DMS114 treated with DMSO at 0.1 percent for 48 hours (cell line): ENCODE results near the gene WWOX.

Experiments used
- DNase-seq: peaks from one replicate; lab custom pipeline; 2025; ENCODE audit not compliant: unreplicated experiment; lab: John Stamatoyannopoulos, UW

Gene WWOX

DNA sequence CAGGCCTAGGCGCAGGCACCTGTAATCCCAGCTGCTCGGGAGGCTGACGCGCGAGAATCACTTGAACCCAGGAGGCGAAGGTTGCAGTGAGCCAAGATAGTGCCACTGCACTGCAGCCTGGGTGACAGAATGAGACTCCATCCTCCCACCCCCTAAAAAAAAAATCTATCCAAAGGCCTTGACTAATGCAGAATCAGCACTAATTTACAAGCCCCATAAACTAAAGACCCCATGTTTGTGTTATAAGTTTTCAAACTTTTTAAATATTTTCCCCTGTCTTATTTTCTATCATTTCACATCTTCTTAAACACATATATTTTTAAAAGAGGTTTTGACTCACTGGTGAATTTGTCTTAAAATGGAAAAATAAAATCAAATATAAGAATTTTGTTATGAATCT is 713.1 kb downstream of the WWOX start:
- no peak for DNase-seq

DNA sequence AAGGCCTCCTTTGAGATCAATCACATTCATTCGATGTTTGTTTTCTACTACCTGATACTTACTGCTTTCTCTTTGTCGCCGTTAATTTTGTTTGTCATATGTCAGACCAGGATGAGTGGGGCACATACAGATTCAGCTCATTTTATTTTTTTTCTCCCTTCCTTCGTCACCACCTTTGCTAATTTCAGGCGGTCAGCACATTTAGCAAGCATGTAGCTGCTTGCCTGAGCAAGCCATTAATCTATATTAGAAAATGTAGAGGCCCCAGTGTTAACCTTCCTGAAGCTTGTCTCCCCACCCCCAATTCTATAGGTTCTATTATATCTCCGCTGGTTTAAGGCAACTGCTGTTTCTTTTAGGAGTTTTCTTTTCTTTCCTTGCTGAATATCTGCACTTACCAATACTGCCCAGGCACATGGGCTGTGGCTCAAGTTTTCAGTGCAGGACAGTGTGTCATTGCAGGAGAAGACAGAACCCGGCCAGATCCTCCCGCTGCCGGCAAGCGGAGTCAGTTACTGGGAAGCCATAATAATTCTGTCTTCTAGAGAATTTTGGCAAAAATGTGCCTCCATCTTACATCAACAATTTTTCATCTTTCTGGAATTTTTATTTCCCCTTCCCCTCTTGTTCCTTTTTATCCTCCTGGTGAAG is 714.3 kb downstream of the WWOX start:
- DNase-seq = no peak

DNA sequence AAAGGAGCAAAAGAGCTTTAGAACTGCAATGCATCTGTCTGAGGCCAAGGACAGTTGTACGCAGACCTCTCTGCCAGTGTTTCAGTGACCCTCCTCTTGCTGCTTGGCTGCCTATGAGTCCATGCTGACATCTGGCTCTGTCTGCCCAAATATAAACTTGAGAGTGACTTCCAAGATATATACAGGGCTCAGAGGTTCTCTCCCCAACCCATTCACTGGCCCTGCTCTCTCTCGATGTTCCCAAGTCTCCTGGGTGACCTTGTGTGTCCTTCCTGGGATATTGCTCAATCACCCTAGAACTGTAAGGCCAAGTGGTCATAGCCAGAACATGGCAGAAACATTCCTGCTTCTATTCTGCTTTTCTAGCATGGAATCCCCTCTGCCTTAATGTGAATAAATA is 716.3 kb downstream of the WWOX start:
- DNase-seq = no peak

DNA sequence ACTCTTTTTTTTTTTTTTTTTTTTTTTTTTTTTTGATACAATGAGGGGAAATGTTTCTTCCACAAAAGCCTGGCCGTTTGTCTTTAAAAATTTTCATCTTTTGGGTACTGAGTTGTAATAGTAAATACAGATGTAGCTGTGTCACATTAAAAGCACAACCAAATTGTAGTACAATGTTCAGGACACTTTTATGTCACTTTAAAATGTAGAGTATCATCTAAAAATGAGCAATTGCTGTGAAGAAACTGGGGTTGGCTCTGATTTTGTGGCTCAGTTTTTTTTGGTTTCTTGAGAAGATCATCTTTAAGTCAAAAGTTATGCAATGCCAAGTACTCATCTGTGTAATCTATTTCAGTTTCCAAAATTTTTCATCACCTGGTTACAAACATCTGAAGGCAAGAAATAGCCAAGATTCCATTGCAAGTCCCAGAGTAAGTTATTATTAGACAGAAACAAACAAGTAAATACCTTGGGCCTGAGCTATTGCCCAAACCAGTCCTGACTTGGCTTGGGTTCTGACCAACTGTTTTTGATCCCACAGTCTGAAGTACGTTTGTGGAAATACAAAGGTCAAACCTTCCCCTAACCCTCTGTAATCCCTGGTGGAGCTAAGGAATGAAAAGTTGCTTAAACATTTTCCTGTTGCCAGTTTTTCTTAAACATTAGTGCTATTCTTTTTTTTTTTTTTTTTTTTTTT is 717.2 kb downstream of the WWOX start:
- no peak for DNase-seq

DNA sequence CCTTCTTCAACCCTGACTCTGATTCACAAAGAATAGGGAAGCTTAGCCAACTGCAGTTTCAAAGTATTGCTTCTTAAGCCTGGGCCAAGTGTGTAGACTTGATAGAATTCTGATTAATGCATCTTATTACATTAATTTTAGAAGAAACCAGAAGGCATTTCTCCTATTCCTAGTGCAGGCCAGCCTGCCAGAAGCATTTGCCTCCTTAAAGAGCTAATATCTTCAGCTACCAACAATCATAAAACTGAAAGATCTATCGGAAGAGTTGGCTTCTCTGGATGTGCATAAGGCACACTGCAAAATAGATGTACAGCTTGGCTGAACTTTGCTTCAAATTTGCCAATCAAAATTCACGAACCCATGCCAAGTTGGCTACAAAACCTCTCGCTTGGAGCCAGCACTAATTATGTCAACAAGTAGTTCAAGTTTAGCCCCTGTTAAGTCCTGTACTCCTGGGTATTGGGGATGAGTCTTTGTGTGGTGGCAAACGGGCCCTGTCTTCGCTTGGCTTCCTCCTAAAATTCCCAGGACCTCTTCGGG is 717.8 kb downstream of the WWOX start:
- DNase-seq = no peak

DNA sequence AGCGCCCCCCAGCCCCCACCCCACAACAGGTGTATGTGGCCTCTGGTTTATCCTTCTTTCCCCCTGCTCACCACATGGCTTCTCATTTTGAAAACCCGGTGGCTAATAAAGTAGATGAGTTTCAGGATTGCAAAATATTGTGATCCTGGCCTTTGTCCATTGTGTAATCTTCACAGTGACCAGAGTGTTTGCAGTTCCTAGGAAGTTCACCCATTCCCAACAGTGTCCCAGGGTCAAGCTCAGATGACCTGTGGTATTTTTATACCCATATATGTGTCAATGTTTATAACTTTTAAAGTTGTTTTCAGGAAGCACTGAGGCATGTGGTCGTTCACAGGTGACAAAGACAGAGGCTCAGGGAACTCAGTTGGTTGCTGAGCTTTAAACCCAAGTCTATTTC is 721.9 kb downstream of the WWOX start:
- DNase-seq = no peak

DNA sequence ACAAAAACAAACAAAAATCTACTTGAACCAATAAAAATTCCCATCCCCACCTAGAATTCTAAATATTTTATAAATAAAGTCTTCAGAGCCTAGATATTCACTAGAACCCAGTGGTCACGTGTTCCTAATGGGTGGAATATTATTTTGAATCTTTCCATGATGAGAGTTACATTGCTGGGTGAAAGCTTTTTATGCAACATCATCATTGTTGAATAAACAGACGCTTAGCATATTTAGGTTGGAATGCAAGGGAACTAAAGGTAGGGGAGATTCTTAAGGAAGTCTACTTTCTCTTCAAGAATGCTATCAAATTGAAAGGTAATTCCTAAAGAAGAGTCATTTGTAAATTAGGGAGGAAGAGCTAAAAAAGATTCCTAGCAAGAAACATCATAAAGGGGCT is 723.1 kb downstream of the WWOX start:
- no peak for DNase-seq

DNA sequence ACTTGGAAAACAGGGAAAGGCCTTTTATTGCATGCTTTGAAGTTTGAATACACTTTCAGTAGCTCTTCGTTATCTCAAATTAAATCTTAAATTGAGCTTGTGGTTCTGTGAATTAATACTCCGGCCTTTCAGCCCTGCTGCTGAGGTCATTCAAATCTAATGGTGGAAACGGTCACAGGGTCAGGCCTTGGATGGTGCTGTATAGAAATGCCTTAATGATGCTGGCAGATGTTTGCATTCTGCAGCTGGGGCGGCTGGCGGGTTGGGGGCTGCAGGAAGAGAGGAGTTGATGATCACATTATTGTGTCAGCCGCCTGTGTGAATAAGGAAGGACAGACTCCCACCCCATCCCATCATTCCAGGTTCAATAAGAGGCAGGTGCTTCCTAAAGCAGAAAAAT is 723.6 kb downstream of the WWOX start:
- no peak for DNase-seq

DNA sequence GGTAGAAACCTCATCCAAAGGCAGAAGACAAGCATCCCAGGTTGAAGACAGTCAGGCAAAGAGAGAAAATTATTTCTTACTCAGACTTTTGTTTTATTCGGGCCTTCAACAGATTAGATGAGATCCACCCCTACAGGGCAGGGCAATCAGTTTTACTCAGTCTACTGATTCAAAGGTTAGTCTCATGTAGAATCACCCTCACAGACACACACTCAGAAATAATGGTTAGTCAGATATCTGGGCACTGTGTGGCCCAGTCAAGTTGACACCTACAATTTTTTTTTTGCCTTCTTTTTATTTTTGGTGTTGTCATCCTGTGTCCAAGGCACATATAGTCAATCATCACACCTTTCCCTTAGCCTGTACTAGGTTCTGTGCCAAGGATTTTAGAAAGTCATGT is 729.8 kb downstream of the WWOX start:
- no peak for DNase-seq

DNA sequence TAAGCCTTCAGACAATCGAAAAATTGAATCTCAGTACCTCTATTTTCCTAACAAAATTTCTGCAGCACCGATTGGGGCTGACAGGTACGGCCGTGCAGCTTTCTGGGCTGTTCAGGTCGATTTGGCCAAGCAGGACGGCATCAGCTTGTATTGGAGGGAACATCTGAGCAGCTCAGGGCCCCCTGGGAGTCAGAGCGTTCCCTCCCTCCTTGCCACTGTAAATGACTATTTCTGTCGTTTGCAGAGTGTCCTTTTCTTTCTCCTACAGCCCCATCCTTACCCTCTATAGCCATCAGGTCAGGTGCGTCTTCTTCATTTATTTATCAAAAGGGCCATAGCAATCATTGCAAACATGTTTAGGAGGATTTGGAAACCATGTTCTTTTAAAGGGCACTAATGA is 731.1 kb downstream of the WWOX start:
- DNase-seq = no peak

DNA sequence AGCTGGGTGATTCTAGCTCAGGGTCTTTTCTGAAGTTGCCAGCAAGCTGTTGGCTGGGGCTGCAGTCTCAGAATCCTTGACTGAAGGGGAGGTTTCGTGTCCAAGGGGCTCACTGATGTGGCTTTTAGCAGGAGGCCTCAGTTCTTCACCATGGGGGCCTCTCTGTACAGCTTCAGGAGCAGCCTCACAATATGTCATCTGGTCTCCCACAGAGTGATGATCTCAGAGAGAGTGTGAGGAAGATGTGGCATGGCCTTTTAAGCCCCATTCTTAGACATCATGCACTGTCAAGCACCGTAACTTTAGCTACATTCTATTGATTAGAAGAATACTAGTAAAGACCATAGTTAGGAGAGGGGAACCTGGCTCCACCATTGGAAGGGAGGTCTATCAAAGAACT is 732.6 kb downstream of the WWOX start:
- DNase-seq = no peak

DNA sequence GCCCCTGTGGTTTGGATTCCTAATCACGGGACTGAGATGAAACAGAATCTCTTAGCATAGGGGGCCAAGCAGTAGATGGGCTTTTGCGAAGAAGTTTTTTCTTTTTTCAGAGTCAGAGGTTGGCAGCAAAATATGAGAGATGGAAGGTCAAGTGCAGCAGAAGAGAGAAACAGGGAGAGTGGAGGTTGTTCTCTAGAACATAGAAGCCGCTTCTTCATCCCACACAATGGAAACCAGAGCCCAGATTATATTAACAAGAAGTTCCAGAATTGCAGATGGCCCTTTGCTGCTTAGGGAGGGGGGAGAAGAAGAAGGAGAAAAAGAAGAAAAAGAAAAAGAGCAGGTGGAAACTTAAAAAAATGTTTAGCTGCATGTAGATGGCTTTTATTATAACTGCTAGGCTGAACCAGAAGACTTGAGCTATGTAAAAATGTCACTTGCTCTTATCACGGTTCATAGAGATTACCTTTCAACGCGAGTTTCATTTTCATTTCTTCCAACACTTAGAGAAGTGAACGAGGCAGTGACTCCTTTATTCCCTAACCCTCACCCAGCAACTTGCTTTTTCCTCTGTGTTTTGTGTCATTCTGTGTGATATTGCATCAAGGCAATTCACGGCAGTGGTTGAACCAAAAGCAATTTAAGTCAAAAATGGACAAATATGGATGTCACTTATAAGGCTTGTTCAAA is 737.5 kb downstream of the WWOX start:
- no peak for DNase-seq

DNA sequence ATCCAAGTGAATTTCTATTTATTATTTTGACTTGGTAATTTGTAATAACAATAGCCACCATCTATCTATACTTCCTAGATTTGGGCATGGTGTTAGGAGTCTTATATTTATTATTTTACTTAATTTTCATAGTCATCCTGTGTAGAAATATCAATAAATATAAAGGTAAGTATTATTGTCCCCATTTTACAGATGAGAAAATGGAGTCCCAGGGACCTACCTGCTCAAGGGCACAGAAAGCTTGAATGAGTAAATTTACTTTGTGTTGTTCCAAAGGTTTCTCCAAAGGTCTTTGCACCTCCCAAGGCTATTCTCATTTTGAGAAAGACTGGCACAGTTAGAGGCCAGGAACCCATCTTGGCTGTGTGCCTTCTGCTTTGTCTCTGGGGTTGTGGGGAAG is 738.3 kb downstream of the WWOX start:
- no peak for DNase-seq

DNA sequence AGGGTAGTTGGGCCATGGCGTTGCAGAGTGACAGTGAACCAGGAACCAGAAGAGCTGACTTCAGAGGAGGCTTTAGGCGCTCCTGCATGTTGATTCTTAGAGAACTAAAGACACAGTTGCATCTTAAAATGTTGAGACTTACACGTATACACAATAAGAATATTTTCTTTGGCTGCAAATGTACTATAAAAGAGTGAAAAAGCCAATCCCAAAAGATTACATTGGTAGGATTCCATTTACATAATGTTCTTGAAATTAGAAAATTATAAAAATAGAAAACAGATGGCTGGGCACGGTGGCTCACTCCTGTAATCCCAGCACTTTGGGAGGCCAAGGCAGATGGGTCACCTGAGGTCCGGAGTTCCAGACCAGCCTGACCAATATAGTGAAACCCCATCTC is 738.8 kb downstream of the WWOX start:
- DNase-seq = no peak

DNA sequence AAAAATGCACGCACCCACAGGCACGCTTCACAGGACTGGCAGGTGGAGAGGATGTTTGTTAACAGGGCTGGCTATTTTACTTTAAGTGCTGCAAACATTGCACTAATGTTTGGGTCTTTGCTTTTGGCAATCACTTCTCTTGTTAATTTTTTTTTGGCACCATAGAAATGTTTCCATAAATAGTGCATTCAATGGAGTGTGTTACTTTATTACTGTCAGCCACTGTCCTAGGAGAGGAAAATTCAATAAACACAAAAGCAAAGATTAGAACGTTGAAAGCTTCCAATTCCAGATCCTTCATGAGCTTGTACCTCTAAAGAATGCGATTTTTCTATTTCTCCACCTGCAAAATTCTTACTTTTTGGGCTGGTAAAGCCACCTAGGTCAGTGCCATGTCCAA is 743.5 kb downstream of the WWOX start:
- DNase-seq = no peak

DNA sequence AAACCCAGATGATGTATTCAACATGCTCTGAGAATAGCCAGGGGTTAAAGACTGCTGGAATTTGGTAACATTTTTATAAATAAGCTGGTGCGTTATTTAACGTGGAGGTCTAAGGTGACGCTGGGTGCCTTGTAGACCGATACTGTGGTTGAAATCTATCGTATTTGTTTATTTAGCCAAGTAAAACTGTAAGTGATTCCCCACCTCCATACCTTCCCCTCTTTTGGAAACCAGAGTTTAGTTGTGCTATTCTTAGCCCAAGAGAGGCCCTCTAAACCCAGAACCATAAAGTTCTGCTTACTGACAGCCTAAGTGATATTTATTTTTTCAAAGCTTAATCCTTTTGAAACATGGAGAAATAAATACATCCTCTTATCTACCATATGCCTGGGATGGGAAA is 744.5 kb downstream of the WWOX start:
- no peak for DNase-seq

DNA sequence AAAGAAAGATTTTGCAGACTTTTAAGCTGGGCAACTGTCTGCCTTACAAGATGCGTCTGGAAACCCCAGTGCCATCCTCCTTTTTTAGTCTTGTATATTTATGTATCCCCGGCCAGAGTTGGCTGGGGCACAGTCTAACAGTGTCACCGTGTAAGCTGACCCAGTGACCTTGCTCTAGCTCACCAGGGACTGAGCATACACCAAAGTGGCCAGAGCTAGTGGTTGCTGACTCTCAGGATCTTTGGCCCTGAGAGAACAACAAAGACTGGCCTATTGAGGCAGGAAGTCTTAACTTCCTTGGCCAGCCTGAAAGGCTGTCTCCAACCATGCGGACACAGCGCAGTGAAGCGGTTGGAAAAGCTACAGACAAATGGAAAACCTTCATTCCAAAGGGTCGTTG is 745.2 kb downstream of the WWOX start:
- no peak for DNase-seq

DNA sequence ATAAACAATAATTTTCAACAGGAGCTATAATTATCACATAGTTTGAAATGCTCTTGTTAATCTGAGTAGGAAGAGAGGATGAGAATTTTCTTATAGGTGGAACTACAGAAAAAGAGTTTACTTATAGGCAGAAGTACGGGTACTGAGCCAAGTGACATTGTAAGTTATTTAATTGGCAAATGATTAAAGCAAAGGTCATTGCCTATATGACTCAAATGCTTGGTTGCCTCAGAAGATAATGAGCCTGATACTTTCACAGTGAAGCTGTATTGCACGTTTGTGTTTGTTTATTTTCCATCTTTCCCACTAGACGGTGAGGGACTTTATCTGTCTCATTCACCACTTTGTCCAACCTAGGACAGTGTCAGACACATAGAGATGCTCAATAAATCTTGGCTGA is 751.8 kb downstream of the WWOX start:
- DNase-seq = no peak

DNA sequence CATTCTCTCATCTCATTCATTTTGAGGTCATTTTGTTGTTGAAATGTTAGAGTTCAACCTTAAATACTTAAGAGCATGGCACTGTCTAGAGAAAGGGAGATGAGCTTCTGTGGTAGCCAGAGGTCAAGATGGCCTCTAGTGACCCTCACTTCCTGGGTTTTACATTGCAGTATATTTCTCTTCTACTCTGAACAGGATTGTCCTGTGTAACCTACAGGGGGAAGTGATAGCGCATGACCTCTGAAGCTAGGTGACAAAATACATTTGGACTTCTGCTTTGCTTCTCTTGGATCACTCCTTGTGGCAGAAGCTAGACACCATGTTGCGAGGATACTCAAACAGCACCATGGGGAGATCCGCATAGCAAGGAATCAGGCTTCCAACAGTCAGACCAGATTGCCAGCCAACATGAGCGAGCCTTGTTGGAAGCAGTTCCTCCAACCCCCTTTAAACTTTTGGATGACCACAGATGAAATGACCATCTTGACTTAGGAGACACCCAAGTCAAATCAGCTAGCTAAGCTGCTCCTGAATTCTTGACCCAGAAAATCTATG is 752.7 kb downstream of the WWOX start:
- DNase-seq = no peak

DNA sequence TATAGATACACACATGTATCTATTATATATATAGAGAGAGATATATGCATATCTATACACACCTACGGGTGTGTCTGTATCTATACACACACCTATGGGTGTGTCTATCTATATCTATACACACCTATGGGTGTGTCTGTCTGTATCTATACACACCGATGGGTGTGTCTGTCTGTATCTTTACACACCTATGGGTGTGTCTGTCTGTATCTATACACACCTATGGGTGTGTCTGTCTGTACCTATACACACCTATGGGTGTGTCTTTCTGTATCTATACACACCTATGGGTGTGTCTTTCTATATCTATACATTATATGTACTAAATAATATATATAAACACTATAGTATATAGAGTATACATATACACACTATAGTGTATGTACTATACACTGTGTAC is 762.6 kb downstream of the WWOX start:
- no peak for DNase-seq

DNA sequence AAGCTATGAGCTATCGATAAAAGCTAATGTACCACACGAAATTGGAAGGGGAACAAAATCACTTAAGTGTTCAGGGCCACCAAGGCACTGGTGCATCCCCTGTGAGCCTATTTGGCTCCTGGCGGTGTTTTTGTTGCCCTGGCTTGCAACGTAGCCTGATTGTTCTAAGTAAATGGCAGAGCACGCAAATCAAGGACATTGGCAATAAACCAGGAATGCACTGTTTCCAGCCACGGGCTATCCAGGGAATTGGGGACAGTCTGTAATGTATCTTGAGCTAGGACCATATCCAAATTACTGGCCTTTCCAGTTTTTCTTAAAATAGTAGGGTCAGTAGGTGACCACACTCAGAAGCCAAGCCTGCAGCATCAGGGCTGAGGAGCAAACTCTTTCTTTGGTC is 767.1 kb downstream of the WWOX start:
- no peak for DNase-seq

DNA sequence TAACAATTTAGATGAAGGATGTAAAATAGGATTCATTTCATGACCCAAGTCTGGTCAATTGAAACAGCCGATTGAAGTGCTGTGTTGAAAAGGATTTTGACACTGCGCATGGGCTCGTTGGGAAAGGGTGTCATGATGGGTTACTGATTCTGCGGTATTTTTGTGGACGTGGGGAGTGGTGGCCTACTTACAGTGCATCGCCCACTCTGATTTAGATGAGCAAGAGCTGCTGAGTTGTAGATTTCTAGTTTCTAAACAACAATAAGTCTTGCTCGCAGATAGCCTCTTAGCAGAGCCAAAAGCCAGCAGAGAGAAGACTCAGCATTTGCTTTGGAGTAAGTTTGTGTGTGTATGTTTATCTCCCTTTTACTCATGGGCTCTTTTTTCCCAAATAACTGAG is 770.0 kb downstream of the WWOX start:
- no peak for DNase-seq
